Measurements from ENCODE around the gene CCDC88A.
"Not testable (repeated sequence)": the region's sequence is repeated elsewhere in the genome, so short reads cannot be mapped to it uniquely, and the experiment has no call there.

Gene CCDC88A

DNA sequence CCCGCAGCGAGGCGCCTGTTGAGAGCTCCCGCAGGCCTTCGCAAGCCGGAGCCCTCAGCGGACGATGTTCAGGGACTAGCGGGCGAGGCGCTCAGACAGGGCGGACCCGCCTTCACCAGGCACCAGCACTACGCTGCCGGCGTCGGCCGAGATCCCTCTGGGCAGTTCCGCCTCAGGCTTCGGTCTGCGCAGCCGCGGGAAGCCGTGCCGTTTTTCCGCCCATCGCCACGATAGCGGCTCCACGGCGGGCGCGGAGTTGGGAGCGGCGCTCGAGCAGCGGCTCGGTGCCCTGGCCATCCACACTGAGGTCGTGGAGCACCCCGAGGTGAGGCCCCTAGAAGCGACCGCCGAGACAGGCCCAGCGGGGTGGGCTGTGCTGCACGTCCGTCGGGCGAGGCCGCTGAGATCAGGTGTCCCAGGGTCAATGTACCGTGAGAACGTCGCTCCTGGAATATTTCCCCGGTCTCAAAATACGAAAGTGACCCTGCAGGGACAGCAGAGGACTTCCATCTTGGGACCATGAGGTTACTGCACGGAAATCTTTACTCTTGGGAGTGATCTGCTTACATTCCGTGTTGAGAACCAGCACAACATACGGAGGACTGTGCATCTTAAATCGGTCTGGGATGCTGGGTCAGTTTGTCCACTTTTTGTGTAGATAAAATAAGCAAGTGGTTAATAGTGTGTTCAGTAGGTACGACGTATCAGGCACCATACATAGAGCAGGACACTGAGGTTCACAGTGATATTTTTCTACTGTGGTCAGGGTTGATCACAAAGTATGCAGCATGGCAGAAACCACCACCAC, 137.3 kb downstream of the CCDC88A start:
- DNase-seq: peak; percentile 88 to 90

DNA sequence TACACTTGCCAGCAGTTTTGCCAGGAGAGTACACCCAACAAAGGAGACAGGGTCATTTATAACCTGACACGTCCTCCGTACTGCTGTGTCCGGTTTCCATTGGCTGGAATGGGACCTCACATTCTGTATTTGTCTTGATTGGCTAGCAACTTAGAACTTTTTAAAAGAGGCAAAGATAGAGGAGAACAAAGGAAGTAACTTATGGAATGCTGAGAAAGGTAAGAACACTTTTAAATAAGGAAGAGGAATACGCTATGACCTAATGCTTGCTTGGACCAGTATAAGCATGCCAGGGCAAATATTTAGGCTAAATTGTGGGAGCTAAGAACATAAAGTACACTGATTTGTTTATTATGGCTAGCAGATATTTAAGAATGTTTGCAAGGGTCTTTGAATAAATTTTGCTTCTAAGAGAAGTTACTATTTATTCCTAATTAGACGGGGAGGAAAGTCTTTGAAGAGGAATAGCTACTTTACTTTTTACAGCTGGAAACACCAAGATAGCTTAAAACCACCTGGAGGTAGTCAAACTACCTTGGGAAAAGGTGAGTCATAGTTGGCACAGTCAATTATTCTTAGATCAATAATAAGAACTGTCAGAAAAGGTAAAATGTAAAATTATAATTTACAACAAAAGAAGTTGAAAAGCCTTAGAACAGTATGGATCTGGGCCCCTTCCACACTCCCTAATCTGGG, 138.7 kb downstream of the CCDC88A start:
- DNase-seq: not testable (repeated sequence)

DNA sequence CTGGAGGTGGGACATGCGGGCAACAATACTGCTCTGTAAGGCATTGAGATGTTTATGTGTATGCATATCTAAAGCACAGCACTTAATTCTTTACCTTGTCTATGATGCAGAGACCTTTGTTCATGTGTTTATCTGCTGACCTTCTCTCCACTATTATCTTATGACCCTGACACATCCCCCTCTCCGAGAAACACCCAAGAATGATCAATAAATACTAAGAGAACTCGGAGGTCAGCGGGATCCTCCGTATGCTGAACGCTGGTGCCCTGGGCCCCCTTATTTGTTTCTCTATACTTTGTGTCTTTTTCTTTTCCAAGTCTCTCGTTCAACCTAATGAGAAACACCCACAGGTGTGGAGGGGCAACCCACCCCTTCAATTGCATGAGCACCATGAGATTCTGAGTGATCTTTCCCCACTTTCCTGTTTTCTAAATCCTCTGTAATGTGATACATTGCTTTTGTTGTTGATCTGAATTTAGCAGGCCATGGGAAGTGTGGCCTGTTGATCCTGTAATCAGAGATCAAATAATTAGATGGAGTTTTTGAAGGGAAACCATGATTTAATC, 139.7 kb downstream of the CCDC88A start:
- not testable (repeated sequence) for DNase-seq

DNA sequence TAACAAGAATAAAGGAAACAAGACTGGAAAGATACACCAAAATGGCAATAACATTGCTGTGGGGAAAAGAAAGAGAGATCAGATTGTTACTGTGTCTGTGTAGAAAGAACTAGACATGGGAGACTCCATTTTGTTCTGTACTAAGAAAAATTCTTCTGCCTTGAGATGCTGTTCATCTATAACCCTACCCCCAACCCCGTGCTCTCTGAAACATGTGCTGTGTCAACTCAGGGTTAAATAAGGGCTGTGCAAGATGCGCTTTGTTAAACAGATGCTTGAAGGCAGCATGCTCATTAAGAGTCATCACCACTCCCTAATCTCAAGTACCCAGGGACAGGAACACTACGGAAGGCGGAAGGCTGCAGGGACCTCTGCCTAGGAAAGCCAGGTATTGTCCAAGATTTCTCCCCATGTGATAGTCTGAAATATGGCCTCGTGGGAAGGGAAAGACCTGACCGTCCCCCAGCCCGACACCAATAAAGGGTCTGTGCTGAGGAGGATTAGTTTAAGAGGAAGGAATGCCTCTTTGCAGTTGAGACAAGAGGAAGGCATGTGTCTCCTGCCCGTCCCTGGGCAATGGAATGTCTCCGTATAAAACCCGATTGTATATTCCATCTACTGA, 140.3 kb downstream of the CCDC88A start:
- not testable (repeated sequence) for DNase-seq

DNA sequence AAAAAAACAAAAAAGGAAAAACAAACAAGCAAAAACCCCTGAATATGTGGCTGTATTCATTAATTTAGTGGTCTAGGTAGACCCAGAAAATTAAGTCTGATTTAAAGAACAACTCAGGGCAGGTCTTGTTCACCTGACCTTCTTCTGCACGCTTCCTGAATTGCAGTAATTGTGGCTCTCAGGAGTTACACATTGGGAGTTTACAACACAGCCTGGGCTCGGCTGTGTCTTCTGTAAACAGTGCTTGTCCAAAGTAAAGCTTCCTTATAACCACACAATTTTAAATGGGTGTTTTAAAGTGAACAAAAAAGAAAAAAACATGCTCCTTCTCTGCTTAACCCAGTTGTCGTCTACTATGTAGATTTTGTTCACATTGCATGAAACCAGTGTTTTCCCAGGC, 142.3 kb downstream of the CCDC88A start:
- DNase-seq: no peak

DNA sequence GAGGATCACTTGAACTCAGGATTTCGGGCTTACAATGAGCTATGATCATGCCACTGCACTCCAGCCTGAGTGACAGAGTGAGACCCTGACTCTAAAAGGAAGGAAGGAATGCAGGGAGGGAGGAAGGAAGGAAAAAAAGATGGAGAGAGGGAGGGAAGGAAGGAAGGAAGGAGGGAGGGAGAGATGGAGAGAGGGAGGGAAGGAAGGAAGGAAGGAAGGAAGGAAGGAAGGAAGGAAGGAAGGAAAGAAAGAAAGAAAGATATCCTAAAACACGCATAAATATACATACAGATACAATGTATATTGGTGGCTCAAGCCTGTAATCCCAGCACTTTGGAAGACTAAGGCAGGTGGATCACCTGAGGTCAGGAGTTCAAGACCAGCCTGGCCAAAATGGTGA, 145.3 kb downstream of the CCDC88A start:
- not testable (repeated sequence) for DNase-seq

DNA sequence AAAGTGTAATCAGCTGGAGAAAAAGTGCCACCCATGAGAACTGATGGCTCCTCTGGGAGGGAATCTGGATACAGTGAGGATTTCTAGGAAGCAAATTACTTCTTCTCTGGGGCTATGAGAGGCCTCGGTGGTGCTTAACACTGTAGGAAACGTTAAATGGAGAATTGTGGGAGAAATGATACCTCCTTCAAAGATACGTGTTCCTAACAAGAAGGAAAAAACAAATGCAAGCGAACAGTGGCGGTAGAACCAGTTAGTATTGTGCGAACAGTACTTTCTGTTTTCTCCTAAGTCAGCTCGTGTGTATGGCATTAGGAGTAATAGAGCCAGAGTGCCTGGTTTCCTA, 150.0 kb downstream of the CCDC88A start:
- DNase-seq: no peak

DNA sequence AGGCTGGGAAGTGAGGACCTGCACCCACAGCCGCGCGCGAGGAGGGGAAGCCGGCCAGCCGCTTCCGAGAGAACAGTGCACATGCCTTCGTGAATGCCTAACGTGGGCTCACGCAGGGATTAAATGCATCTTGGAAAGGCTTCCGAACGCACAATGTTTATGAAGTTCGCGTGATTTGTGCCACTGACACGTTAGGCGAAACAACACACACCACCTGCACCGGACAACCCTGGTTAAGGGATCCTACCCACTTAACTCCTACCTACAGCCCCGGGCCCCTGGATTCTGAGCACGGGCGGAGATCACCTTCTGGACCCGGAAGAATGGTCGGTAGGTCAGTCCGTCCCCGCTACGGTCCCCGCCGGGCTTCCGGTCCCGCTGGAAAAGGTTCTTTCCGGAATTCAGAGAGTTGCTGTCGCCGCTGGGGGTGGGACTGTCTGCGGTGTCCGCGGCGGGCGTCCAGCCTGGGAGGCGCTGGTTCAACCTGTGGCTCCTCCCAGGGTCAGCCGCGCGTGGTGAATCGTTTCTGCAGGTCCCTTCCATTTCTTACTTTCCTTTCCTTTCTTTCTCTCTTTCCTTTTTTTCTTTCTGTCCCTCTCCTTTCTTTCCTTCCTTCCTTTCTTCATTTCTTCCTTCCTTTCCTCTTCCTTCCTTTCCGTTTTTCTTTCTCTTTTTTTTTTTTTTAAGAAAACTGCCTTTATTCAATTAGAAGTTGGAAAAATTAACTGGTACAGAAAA, 150.6 kb downstream of the CCDC88A start, which contains the start of gene MTIF2:
MTIF2 (minus strand) TSS at position 325 of the 738 bp plus-strand sequence. CDS start 5,373 bp downstream, outside the sequence.
- peak; percentile 93 to 94 for DNase-seq

DNA sequence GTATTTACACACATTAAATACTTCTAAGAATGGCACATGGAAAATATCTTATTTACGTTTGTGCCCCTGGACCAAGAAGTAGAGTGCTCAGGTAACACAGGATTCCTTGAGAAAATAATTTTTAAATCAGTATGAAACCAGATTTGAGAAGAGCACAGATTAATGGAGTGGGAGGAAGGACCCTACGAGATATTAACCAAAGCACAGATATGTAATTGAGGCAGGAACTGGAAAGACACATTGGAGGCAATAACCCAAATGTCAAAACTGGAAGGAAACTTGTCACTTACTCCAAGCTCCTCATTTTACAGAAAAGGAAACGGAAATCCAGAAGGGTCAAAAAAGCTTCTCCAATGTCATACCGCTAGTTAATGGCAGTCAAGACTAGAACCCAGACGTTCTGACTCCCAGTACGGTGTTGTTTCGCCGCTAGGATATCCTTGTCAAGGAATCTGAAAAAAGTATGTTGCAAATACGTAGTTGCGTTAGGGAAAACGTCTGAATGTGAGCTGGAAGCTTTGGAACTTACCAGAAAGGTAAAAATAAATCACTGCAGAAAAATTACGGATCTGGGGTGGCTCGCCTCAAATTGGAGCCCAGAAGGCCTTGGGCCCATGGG, 151.3 kb downstream of the CCDC88A start:
- no peak for DNase-seq

DNA sequence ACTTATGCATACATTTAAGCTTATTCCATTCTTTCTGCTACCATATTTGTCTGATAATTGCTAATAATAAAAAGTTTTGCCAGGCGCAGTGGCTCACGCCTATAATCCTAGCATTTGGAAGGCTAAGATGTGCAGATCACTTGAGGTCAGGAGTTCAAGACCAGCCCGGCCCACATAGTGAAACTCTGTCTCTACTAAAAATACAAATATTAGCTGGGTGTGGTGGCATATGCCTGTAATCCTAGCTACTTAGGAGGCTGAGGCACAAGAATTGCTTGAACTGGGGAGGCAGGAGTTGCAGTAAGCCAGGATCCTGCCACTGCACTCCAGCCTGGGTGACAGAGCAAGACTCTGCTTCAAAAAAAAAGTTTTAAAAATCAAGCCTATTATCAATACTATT, 160.1 kb downstream of the CCDC88A start:
- not testable (repeated sequence) for DNase-seq

DNA sequence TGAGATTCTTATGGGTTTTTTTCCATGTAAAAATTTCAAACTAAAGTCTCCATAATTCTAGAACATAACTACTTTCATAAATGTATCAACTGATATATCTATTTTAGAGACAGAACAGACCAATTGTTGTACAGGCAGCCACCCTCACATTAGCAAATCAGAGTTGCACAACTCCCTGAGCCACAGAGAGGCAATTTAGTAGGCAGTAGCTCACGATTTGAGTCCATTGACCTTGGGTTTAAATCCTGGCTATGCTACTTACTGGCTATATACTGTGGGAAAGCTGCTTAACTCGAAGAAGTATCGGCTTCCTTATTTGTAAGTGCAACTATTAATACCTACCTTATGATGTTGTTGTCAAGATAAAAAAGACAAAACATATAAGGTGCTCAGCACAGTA, 166.8 kb downstream of the CCDC88A start:
- DNase-seq: no peak

DNA sequence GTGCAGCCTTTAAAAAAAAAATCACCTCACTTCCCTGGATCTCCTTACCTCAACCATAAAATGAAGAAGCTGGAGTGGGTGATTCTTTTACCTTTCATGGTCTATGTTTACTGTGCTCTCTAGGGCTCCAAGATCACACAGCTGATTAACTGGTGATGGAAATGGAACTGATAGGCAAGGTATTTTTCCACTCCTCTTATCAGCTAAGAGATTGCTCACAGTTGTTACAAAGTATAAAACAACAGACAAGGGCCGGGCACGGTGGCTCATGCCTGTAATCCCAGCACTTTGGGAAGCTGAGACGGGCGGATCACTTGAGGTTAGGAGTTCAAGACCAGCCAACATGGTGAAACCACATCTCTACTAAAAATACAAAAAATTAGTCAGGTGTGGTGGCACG, 172.6 kb downstream of the CCDC88A start:
- DNase-seq: no peak

DNA sequence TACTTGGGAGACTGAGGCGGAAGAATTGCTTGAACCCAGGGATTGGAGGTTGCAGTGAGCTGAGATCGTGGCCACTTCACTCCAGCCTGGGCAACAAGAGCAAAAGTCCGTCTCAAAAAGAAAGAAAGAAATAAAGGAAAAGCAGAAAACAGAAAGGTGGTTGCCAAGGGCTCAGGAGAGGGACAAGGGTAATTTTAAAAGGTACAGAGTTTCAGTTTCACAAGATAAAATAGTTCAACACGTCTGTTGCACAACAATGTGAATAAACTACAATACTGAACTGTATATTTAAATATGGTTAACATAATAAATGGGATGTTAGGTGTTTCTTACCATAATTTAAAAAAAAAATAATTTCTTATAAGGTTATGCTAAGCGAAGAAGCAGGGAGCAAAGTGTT, 174.2 kb downstream of the CCDC88A start:
- no peak for DNase-seq

DNA sequence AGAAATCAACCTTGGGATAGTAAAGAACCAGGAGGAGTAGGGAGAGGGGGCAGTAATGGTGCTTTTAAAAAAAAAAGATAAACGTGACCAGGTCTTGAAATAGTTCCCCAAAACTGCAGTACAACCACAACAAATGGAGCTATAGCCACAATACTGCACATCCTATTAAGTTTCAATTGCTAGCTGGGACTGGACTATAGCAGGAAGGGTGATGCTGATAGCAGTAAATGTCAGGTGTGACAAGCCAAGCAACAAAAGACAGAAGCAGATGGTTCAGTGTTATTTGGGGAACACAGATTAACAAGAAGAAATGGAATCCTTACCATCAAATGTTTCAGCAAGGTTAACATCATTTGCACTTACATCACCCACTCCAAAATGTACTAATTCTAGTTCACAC, 177.0 kb downstream of the CCDC88A start:
- DNase-seq: no peak

DNA sequence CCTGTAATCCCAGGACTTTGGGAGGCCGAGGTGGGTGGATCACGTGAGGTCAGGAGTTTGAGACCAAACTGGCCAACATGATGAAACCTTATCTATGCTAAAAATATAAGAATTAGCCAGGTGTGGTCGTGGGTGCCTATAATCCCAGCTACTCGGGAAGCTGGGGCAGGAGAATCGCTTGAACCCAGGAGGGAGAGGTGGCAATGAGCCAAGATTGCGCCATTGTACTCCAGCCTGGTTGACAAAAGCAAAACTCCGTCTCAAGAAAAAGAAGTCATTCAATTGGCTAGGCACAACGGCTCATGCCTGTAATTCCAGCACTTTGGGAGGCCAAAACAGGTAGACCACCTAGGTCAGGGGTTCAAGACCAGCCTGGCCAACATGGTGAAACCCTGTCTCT, 178.1 kb downstream of the CCDC88A start:
- not testable (repeated sequence) for DNase-seq

DNA sequence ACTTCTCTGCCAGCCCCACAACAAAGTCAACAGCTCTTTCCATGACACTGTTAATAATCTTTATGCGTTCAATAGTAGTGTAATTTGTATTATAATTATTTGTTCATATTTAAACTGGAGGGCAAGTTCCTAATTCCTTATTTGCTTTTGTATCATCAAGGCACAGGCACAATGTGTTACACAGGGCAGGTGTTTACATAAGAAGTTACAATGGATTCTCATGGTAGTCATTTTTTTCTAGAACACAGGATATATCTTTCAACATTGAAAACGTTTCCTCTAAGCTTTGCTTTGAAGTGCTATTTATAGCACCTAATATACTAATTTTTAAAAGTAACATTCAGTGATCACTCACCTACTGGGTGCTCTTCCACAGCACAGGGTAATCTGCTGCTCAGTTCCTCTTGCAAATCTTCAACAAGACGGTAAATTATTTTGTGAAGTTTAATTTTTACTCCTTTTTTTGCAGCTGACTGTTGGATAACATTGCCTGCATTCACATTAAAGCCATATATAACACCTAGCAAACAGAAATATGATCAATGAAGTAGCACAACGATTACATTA, 179.9 kb downstream of the CCDC88A start:
- no peak for DNase-seq

Data from stimulated activated CD4-positive, alpha-beta T cell treated with anti-CD3 and anti-CD28 coated beads, Interleukin-2, amount 100 ng/mL, for 24 hours (primary cell).